Erythroblast (primary cell): ENCODE data around the gene KIF1B.
"Not testable (repeated sequence)": the region's sequence is repeated elsewhere in the genome, so short reads cannot be mapped to it uniquely, and the experiment has no call there.

Experiments used
- DNase-seq, 2 experiments: peaks; one replicate each; lab custom pipeline; 2025; lab: John Stamatoyannopoulos, UW
- GATA1 ChIP-seq: IDR thresholded peaks from 2 replicates; pipeline ENCODE4 v1.6.1; 2011; ENCODE audit warnings: low read depth, mild to moderate bottlenecking, control low read depth, low read length, moderate library complexity
- POLR2A ChIP-seq: IDR thresholded peaks from 2 replicates; pipeline ENCODE4 v1.6.1; 2011; ENCODE audit warnings: mild to moderate bottlenecking, low read length

KIF1B gene

DNA sequence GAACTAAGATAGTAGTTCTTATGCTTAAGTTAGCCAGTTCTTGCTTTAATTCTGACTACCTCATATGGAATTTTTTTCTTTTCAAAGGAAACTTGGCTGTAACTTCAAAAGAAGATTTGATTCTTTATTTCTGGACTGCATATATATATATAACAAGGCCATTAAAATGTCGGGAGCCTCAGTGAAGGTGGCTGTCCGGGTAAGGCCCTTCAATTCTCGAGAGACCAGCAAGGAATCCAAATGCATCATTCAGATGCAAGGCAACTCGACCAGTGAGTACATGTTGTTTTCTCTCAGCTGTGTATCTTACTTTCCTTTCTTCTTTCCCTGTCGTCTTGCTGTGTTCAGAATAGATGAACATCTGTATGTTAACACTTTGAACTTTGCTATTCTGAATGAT, 21.8 kb downstream of the KIF1B start:
- TF ChIP-seq POLR2A: no peak
- TF ChIP-seq GATA1: no peak
- no peak for DNase-seq

DNA sequence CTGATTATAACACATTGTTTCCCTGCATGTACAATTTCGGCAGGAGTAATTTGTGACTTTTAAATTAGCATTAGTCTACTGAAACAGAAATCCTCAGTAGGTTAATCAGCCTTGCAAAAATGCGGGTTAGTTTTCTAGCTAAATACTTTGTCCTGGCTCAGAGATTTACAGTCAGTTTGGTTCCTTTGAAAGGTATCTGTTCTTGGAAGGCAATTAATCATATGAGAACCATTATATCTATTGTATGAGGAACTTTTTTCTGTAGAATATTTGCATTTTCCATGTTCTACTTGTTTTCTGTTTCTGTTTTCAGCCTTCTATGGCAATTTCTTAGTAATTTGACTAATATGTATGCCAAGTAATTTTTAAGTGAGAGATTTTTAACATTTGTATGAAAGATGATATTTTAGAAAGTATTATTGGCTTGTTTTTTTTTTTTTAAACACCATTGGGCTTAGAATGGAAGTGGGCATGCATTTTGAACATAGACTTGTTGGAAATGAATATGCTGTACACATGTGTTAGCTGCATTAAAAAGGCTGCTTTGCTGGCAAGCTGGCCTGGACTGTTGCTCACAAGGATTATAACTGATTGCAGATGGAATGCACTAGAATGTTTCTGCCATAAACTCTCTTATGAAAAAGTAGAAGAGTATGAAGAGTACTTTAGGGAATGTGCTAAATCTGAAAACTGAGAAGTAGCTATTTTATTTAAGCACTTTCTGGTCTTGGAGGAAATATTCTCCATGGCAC, 26.2 kb downstream of the KIF1B start:
- no peak for DNase-seq
- TF ChIP-seq GATA1 (no peak), POLR2A (no peak)

DNA sequence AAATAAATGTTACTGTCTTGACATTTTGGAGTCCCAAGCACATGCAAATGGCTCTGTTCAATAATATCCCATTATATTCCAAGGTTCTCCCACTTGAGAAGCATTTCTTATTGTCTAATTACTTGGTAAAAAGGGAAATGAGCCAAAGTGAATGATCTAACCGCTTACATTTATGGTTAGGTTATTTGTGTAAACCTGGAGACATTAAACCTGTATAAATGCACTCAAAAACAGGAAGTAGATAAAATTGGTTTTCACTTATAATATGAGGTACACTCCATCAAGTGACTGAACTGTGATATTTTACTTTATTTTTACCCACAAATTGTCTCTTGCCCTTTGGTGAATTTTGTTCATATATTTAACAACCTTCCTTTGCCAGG, 26.8 kb downstream of the KIF1B start:
- DNase-seq: no peak
- TF ChIP-seq POLR2A (no peak), GATA1 (no peak)

DNA sequence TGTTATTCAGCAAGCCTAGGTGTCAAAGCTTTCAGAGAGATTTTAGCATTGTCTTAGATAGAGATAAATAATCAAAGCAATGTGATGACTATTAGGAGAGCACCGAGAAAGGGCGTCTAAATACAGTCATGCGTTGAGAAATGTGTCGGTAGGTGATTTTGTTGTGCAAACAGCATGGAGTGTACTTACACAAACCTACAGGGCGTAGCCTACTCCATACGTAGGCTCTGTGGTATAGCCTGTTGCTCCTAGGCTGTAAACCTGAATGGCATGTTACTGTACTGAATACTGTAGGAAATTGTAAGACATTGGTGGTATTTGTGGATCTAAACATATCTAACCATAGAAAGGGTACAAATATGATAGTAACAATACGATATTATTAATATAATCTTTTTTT, 31.8 kb downstream of the KIF1B start:
- DNase-seq: no peak
- TF ChIP-seq POLR2A (no peak), GATA1 (no peak)

- DNase-seq: no peak
- TF ChIP-seq POLR2A (no peak), GATA1 (no peak)
Measured at GRCh38 chr1:10242811-10243210, 32.4 kb downstream of the KIF1B start.

DNA sequence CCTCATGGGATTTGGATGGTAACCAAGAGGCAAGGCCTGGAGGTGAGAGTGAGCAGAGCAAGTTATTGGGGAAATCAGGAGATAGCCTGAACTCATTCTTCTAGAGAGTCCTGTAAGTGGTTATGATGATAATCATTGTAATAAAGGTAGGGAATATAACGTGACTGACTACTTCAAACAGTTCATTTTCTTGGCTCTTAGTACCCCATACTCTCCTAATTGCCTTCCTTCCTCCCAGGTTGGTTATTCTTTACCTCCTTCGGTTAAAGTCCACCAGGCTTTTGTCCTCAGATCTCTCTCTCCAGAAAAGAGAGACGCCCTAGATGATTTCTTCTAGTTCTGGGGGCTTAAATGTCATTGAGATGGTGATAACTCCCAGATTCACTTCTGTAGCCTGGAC, 35.3 kb downstream of the KIF1B start:
- TF ChIP-seq GATA1: no peak
- no peak for TF ChIP-seq POLR2A
- no peak for DNase-seq

GRCh38 chr1:10249808-10250457, 39.6 kb downstream of the KIF1B start:
- no peak for TF ChIP-seq POLR2A
- TF ChIP-seq GATA1: no peak
- no peak for DNase-seq

DNA sequence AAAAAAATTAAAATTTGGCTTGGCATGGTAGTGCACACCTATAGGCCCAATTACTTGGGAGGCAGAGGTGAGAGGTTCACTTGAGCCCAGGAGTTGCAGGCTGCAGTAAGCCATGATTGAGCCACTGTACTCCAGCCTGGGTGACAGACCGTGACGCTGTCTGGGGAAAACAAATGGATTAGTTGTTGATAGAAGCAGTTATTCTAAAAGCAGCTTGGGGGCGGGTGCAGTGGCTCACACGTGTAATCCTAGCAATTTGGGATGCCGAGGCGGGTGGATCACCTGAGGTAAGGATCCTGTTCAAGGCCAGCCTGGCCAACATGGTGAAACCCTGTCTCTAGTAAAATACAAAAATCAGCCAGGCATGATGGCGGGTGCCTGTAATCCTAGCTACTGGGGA, 40.3 kb downstream of the KIF1B start:
- TF ChIP-seq POLR2A (no peak), GATA1 (no peak)
- no peak for DNase-seq

GRCh38 chr1:10251325-10252108, 41.1 kb downstream of the KIF1B start:
- DNase-seq: not testable (repeated sequence)

DNA sequence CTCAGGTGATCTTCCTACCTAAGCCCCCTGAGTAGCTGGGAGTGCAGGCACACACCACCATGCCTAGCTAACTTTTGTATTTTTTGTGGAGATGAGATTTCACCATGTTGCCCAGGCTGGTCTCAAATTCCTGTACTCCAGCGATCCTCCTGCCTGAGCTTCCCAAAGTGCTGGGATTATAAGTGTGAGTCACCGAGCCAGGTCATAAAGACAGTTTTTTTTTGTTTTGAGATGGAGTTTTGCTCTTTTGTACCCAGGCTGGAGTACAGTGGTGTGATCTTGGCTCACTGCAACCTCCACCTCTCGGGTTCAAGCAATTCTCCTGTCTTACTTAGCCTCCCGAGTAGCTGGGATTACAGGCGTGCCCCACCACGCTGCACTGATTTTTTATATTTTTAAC, 42.1 kb downstream of the KIF1B start:
- DNase-seq: no peak
- no peak for TF ChIP-seq GATA1

- TF ChIP-seq GATA1: no peak
- DNase-seq: no peak
Measured at GRCh38 chr1:10253149-10253548, 42.8 kb downstream of the KIF1B start.

DNA sequence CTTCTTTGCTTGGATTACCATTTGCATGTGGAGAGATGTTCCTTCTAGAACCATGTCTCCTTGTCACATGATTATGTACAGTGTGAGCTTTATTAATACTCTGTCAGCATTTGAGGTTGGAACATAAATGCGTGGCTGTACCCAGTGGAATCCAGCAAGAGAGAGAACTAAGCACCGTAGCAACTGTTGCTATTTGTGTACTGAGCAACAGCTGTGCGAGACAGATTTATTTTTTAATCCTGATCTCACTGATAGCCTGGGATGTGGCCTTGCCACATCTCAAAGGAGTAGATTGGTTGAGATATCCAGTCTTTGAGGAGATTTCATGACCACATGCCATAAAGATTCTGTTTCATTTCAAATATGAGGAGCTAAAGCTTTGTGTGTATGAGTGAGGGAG, 43.4 kb downstream of the KIF1B start:
- DNase-seq: peak in 1 of 2 experiments; percentile 8
- no peak for TF ChIP-seq POLR2A
- no peak for TF ChIP-seq GATA1

DNA sequence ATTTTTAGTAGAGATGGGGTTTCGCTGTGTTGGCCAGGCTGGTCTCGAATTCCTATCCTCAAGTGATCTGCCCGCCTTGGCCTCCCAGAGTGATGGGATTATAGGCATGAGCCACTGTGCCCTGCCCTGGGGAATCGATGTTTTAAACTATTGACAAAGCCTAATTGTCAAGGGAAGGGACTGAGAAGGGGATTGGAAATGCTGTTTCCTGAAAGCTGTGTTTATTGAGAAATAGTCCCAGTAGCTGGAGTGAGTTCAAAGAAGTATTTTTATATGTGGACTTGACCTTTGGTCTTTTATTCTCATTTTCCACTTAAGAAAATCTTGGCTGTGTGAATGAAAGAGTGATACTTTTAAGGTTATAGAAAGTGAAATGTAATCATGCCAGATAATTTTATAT, 47.5 kb downstream of the KIF1B start:
- TF ChIP-seq POLR2A: no peak
- DNase-seq: no peak

- not testable (repeated sequence) for DNase-seq
Measured at GRCh38 chr1:10259547-10259946, 49.2 kb downstream of the KIF1B start.

DNA sequence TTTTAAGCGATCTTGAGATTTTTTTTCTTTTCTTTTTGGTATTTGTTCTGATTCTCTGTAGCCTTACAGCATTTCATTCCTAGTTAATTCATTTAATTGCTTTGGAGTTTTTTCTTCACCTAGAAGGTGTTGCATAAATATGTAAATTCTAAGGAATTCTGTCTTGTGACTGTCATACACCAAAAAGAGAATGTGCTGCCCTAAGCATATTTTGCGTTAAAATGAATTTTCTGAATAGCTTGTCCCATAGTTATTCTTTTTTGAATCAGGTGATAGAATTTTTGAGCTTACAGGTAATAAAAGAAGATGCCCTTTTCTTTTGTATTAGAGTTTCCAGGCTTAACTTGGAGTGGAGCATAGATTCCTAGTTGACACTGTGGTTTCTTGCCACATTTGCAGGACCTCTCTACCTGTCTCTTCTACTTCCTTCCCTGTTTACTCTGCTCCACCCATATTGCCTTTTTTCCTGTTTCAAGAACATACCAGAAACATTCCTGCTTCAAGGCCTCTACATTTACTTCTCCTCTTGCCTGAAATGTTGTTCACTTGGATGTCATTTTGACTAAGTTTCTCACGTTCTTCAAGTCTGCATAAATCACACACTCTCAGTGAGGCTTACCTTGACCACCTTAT, 53.2 kb downstream of the KIF1B start:
- TF ChIP-seq GATA1 (no peak), POLR2A (no peak)
- no peak for DNase-seq

DNA sequence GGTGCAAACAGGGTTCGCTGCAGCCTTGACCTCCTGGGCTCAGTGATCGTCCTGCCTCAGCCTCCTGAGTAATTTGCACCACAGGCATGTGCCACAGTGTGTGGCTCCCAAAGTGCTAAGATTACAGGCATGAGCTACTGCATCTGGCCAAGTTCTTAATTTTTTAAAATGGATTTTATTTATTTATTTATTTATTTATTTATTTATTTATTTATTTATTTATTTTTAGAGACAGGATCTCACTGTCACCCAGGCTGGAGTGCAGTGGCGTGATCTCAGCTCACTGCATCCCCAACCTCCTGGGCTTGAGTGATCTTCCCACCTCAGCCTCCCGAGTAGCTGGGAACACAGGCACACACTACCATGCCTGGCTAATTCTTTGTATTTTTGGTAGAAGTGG, 54.7 kb downstream of the KIF1B start:
- TF ChIP-seq POLR2A (no peak), GATA1 (no peak)
- no peak for DNase-seq
